Ecto neural progenitor cell (in vitro differentiated cells): ENCODE measurements around the gene RAB36.
A peak's percentile ranks its signal among the peaks of the same experiment; 100 is the strongest.
"Not testable (repeated sequence)": the region's sequence is repeated elsewhere in the genome, so short reads cannot be mapped to it uniquely, and the experiment has no call there.

Experiments used
- DNase-seq: peaks from one replicate; pipeline ENCODE4 v3.0.0-alpha.2; 2018; ENCODE audit warnings: low spot score

Gene RAB36

GRCh38 chr22:23121000-23121421 is 24.3 kb upstream of the RAB36 start:
- no peak for DNase-seq

- DNase-seq, result no peak
Measured at GRCh38 chr22:23121424-23121823, 23.9 kb upstream of the RAB36 start.

GRCh38 chr22:23122216-23122957 is 22.9 kb upstream of the RAB36 start:
- no peak for DNase-seq

- no peak for DNase-seq
Measured at GRCh38 chr22:23122992-23123803, 22.1 kb upstream of the RAB36 start.

GRCh38 chr22:23123804-23124254 is 21.4 kb upstream of the RAB36 start:
- no peak for DNase-seq

GRCh38 chr22:23124611-23125511 is 20.4 kb upstream of the RAB36 start:
- no peak for DNase-seq

GRCh38 chr22:23125512-23126103 is 19.7 kb upstream of the RAB36 start:
- DNase-seq, result no peak

- no peak for DNase-seq
Measured at GRCh38 chr22:23126165-23127054, 18.9 kb upstream of the RAB36 start.

GRCh38 chr22:23127055-23127756 is 18.1 kb upstream of the RAB36 start:
- no peak for DNase-seq

GRCh38 chr22:23127788-23128187 is 17.5 kb upstream of the RAB36 start:
- DNase-seq, result no peak

GRCh38 chr22:23128269-23129108 is 16.8 kb upstream of the RAB36 start:
- peak; percentile 90 for DNase-seq

- no peak for DNase-seq
Measured at GRCh38 chr22:23129149-23129548, 16.1 kb upstream of the RAB36 start.

GRCh38 chr22:23130697-23131096 is 14.6 kb upstream of the RAB36 start:
- no peak for DNase-seq

- DNase-seq, result no peak
Measured at GRCh38 chr22:23131931-23132330, 13.3 kb upstream of the RAB36 start.

GRCh38 chr22:23132376-23133091 is 12.7 kb upstream of the RAB36 start:
- DNase-seq, result no peak

- DNase-seq, result no peak
Measured at GRCh38 chr22:23133922-23134321, 11.4 kb upstream of the RAB36 start.

- not testable (repeated sequence) for DNase-seq
Measured at GRCh38 chr22:23136991-23137390, 8.3 kb upstream of the RAB36 start.

- no peak for DNase-seq
Measured at GRCh38 chr22:23137468-23137867, 7.8 kb upstream of the RAB36 start.
